Measurements from ENCODE around the gene MT3.

The MT3 gene

GRCh38 chr16:56554441-56554840, 34.9 kb upstream of the MT3 start:
- Histone ChIP-seq H3K79me2 (ENCODE audit: low read length) (no peaks in the 10 kb centered on the region), H4K20me1 (ENCODE audit: insufficient read depth, low read length) (no peaks in the 10 kb centered on the region), H3K9ac (ENCODE audit: low read length) (no peak overlapping the region), H3K36me3 (replicated peaks; ENCODE audit: low read depth, low read length) (no peaks in the 10 kb centered on the region), H3K9me3 (ENCODE audit: insufficient read depth, low read length) (no peaks in the 10 kb centered on the region), H3K27ac (ENCODE audit: low read length) (no peak overlapping the region), H3K4me2 (ENCODE audit: low read length) (no peak overlapping the region), H3K27me3 (ENCODE audit: low read depth, low read length) (peaks cover 16% of the 10 kb centered on the region), H3K4me3 (ENCODE audit: low read length) (no peak overlapping the region), H3K4me1 (ENCODE audit: low read length) (no peaks in the 10 kb centered on the region), H2AFZ (ENCODE audit: low read depth, low read length) (no peak overlapping the region)
- TF ChIP-seq EZH2phosphoT487 (IDR thresholded peaks at IDR 0.05; ENCODE audit: low read depth) (no peak), CTCF (IDR thresholded peaks at IDR 0.05; ENCODE audit: low read depth, low read length) (no peak)

- Histone ChIP-seq H3K27me3 (ENCODE audit: low read depth, low read length) (peaks cover 14% of the 10 kb centered on the region), H3K4me3 (ENCODE audit: low read length) (no peak overlapping the region), H3K4me1 (ENCODE audit: low read length) (no peaks in the 10 kb centered on the region), H3K27ac (ENCODE audit: low read length) (no peak overlapping the region), H4K20me1 (ENCODE audit: insufficient read depth, low read length) (no peaks in the 10 kb centered on the region), H3K79me2 (ENCODE audit: low read length) (no peaks in the 10 kb centered on the region), H2AFZ (ENCODE audit: low read depth, low read length) (no peak overlapping the region), H3K9me3 (ENCODE audit: insufficient read depth, low read length) (no peaks in the 10 kb centered on the region), H3K36me3 (replicated peaks; ENCODE audit: low read depth, low read length) (no peaks in the 10 kb centered on the region), H3K9ac (ENCODE audit: low read length) (no peak overlapping the region), H3K4me2 (ENCODE audit: low read length) (no peak overlapping the region)
- TF ChIP-seq EZH2phosphoT487 (IDR thresholded peaks at IDR 0.05; ENCODE audit: low read depth): no peak
- TF ChIP-seq CTCF (IDR thresholded peaks at IDR 0.05; ENCODE audit: low read depth, low read length): no peak
Observed at GRCh38 chr16:56558024-56558747, 31.1 kb upstream of the MT3 start.

GRCh38 chr16:56559109-56559508, 30.2 kb upstream of the MT3 start:
- Histone ChIP-seq H3K27me3 (ENCODE audit: low read depth, low read length) (peaks cover 14% of the 10 kb centered on the region), H2AFZ (ENCODE audit: low read depth, low read length) (no peak overlapping the region), H3K4me2 (ENCODE audit: low read length) (no peak overlapping the region), H3K36me3 (replicated peaks; ENCODE audit: low read depth, low read length) (no peaks in the 10 kb centered on the region), H4K20me1 (ENCODE audit: insufficient read depth, low read length) (no peaks in the 10 kb centered on the region), H3K4me1 (ENCODE audit: low read length) (no peaks in the 10 kb centered on the region), H3K79me2 (ENCODE audit: low read length) (no peaks in the 10 kb centered on the region), H3K9ac (ENCODE audit: low read length) (no peak overlapping the region), H3K4me3 (ENCODE audit: low read length) (no peak overlapping the region), H3K27ac (ENCODE audit: low read length) (no peak overlapping the region), H3K9me3 (ENCODE audit: insufficient read depth, low read length) (no peaks in the 10 kb centered on the region)
- no peak for TF ChIP-seq EZH2phosphoT487 (IDR thresholded peaks at IDR 0.05; ENCODE audit: low read depth)
- no peak for TF ChIP-seq CTCF (IDR thresholded peaks at IDR 0.05; ENCODE audit: low read depth, low read length)

GRCh38 chr16:56560447-56560846, 28.9 kb upstream of the MT3 start:
- no peak overlapping the region for H3K9ac ChIP-seq (ENCODE audit: low read length)
- no peak overlapping the region for H3K27ac ChIP-seq (ENCODE audit: low read length)
- no peaks in the 10 kb centered on the region for H3K36me3 ChIP-seq (replicated peaks; ENCODE audit: low read depth, low read length)
- peaks cover 5% of the 10 kb centered on the region; the same call in 1 of the 2 replicates for H3K27me3 ChIP-seq (ENCODE audit: low read depth, low read length)
- TF ChIP-seq EZH2phosphoT487 (IDR thresholded peaks at IDR 0.05; ENCODE audit: low read depth) (no peak), CTCF (IDR thresholded peaks at IDR 0.05; ENCODE audit: low read depth, low read length) (no peak)
- H4K20me1 ChIP-seq (ENCODE audit: insufficient read depth, low read length): no peaks in the 10 kb centered on the region
- no peaks in the 10 kb centered on the region for H3K9me3 ChIP-seq (ENCODE audit: insufficient read depth, low read length)
- H2AFZ ChIP-seq (ENCODE audit: low read depth, low read length): no peak overlapping the region
- no peak overlapping the region for H3K4me3 ChIP-seq (ENCODE audit: low read length)
- H3K4me2 ChIP-seq (ENCODE audit: low read length): no peak overlapping the region
- no peaks in the 10 kb centered on the region for H3K4me1 ChIP-seq (ENCODE audit: low read length)
- no peaks in the 10 kb centered on the region for H3K79me2 ChIP-seq (ENCODE audit: low read length)

Data from OCI-LY3 (cell line).